Hippocampal formation (tissue), 2 donors: ENCODE measurements around the gene SMC4.
"Not testable (repeated sequence)": the region's sequence is repeated elsewhere in the genome, so short reads cannot be mapped to it uniquely, and the experiment has no call there.

Experiments used
- DNase-seq, 2 donors: peaks; one replicate each; lab custom pipeline; 2025; lab: John Stamatoyannopoulos, UW

SMC4 gene

DNA sequence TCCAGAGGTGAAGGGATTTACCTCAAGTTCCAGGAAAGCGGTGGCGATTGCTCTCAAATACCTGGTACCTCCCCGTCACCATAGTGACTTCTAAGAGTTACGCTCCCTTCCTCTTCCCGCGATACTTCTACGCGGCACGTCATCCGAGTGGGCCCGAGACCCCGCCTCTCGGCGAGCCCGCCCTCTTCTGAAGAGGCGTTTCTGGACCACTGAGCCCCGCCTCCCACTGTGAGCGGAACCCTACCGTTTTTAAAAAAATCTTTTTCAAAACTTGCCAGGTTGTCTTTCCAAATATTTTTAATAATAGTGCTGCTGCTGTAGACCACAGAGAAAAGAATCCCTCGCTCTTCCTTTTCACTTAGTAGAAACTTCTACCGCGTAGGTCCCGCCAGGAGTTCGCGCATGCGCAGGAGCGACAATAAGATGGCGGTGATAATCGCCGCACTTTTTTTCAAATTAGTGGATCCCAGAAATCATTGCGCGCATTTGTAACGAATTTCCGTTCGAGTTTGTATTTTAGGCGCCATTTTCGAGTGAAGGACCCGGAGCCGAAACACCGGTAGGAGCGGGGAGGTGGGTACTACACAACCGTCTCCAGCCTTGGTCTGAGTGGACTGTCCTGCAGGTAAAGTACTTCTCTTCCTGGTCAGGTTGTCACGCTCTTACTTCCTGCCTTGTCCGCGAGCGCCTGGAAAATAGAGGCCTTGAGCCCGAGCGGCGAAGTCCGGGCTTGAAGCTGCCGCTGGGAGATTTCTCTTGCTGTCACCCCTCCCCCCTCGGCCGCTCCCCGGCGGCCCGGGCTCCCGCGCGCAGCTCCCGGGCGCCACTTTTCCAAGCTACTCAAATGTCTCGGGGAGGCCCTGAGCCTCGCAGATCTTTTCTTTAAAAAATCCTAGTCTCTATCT is at the start of gene SMC4, which contains the start of gene IFT80:
SMC4 (plus strand) TSS at position 526 of the 905 bp plus-strand sequence. CDS start 1,177 bp downstream, outside the sequence.
IFT80 (minus strand) TSS at position 101 of the 905 bp plus-strand sequence. CDS start 14,625 bp downstream, outside the sequence.
- peak; percentile 83 to 95 for DNase-seq

DNA sequence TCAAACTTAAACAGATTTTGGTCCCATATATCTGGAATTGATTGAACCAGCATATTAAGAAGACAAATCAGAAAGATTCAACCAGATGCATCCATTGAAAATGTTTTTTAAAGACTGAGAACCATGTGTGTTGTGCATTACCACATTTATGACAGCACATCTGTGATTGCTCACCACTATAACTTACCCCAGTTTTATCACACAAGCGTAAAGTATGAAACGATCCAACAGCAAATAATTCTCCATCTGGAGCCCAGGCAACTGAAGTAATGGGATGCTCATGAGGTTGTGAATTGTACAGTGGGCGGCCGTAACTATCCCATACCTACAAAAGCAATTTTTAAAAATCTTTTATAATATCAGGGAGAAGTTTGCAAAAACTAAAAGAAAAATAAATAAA is 43.6 kb upstream of the SMC4 start:
- DNase-seq, result no peak

DNA sequence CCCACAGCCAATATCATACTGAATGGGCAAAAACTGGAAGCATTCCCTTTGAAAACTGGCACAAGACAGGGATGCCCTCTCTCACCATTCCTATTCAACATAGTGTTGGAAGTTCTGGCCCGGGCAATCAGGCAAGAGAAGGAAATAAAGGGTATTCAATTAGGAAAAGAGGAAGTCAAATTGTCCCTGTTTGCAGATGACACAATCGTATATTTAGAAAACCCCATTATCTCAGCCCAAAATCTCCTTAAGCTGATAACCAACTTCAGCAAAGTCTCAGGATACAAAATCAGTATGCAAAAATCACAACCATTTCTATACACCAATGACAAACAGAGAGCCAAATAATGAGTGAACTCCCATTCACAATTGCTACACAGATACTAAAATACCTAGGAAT is 36.6 kb upstream of the SMC4 start:
- DNase-seq, result not testable (repeated sequence)

DNA sequence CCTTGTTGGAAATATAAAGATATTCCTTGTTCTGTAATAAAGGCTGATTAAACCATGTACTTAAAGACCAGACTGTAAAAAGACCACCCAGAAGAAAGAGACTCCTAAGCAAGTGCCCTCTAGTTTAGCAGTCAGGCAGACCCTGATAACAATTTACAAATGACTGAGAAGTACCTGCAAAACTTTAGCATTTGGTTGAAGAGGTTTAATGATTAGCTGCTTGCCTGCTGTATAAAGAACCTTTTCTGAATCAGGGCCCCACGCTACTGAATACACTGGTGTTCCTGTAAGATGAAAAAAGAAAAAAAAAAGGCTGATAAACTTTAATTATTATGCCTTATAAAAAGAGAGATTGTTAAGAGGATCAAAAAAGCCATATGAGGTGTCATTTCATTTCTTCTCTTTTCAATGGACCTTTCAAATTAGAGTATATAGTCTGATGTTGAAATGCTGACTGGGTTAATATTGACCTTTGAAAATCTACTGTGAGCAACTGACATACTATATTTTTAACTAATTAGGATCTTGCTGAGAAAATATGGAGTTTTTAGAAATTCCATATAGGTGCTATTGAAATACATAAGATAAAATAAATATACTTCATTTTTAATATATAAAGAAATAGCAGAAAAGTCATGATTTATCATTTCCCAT is 33.5 kb upstream of the SMC4 start:
- no peak for DNase-seq

DNA sequence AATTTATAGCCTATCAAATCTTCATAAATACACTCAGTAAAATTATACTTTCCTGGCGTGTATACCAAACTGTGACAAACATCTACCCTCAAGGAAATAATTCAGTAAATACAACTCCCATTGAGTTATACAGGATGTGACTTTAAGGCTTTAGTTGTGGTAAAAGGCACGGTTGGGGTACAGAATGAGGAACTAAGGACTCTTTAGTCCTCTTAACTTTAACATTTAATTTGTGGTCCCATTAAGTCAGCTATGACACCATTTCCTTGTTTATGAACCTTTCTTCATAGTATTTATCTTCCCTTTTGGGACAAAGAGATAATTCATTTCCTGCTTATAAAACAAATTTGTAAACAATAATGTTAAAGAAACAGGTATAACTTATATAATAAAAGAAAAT is 30.6 kb upstream of the SMC4 start:
- no peak for DNase-seq

DNA sequence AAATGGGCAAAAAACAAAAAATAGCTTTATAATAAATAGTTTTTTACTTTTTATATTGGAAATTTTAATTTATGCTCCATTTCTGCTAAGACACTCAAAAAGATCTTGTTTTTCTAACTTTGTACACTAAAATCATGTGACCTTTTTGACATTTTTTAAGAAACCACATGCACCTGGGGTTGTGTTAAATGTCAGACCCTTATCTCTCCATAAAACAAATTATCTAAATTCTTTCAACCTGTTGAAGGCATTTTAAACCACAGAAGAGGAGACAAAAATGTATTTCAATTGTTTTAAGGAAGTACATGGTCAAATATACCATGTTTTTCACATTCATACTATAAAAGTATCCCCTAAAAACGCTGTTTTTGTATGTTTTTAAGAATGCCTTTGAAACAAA is 29.7 kb upstream of the SMC4 start:
- no peak for DNase-seq

DNA sequence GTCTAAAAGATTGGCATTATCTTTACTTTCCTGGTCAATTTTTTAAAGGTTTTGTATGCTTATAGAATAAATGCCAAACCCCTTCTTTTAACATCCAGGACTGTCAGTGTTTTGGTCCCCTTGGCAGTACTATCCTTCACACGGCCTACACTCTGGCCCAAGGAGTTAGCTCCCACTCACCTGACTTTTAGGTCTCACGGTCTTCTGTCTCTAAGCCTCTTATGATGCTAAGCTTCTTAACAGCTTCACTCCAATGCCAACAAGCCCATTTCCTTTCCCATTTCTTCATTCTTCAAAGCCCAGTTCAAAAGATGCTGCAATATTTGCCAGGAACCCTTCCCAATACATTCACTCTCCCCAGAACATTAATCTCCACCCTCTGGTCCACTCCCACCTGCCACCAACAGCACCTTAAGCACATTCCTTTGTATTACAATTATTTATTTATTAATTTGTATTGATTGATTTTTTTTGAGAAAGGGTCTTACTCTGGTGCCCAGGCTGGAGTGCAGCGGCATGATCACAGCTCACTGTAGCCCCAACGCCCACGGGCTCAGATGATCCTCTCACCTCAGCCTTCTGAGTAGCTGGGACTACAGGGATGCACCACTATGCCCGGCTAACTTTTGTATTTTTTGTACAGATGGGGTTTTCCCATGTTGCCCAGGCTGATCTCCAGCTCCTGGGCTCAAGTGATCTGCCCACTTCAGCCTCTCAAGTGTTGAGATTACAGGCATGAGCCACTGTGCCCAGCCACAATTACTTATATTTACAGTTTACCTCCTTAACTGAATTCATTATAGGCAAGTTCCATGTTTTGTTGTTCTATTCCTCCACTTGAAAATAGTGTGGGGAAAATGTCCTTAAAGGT is 28.2 kb upstream of the SMC4 start:
- no peak for DNase-seq

DNA sequence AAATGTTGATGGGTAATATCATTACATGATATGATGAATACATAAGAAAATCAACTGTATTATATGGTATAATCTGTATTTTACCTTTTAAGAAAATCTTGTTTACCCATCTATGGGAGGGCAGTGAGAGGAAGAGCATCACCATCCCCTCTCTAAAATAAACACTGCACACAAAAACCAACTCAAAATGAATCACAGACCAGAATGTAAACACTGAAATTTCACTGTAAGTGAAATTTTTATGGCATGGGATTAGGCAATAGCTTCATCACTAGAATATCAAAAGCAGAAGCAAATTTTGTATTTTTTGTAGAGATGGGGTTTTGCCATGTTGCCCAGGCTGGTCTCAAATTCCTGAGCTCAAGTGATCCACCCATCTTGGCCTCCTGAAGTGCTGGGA is 26.7 kb upstream of the SMC4 start:
- no peak for DNase-seq

DNA sequence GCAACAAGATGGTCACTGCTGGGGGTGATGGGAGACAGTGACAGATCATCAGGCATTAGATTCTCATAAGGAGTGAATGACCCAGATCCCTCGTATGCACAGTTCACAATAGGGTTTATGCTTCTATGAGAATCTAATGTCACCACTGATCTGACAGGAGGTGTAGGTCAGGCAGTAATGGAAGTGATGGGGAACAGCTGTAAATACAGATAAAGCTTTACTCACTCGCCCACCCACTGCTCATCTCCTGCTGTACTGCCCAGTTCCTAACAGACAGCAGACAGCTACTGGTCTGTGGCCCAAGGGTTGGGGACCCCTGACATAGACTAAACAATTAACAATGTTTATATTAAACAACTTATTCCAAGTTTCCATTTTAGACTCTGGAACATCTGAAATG is 25.8 kb upstream of the SMC4 start:
- no peak for DNase-seq

DNA sequence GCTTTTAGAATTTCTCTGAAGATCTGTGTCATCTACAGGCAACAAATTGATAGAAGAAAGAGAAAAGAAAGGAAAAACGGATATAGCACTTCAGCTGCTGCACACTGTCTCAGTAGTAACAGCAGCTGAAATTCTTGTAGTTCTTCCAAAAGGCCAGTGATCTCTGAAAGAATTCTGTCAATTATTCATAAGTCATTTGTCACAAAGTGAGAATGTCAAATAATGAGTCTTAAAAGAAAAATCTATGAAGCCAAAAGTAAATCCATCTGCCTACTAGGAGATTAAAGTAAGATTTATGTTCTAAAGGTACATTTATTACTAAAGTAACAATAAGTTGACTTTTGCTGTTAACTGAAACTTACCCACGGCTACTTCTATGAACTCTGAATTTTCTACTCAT is 25.0 kb upstream of the SMC4 start:
- no peak for DNase-seq

DNA sequence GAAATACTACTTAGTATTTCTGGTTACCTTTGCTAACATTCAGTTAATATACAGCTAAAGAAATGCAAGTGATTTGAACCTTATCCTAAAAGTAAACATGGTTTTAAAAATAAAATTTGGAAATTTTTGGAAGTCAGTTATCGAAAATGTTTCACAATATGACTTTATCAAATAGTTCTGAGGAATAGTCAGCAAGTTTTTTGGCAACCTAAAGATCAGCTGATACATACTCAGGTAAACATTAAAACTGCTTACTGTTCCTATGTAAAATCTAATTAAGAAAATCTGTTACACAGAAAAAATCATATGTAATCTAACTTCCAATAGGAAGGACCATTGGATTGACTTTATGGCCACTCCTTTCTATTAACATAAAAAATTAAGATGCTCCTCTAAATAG is 24.5 kb upstream of the SMC4 start:
- no peak for DNase-seq

DNA sequence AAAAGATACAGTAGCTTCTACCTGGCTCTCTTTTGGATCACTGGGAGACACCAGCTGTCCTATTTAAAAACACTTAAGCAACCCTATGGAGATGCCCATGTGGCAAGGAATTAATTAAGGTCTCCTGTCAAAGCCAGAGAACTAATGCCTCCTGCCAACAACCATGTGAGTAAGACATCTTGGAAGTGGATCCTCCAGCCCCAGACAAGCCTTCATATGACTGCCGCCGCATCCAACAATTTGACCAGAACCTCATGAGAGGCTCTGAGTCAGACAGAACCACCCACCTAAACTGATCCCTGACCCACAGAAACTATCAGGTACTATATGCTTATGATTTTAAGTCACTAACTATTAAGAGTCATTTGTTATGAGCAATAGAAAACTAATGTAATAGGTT is 22.8 kb upstream of the SMC4 start:
- DNase-seq, result no peak

DNA sequence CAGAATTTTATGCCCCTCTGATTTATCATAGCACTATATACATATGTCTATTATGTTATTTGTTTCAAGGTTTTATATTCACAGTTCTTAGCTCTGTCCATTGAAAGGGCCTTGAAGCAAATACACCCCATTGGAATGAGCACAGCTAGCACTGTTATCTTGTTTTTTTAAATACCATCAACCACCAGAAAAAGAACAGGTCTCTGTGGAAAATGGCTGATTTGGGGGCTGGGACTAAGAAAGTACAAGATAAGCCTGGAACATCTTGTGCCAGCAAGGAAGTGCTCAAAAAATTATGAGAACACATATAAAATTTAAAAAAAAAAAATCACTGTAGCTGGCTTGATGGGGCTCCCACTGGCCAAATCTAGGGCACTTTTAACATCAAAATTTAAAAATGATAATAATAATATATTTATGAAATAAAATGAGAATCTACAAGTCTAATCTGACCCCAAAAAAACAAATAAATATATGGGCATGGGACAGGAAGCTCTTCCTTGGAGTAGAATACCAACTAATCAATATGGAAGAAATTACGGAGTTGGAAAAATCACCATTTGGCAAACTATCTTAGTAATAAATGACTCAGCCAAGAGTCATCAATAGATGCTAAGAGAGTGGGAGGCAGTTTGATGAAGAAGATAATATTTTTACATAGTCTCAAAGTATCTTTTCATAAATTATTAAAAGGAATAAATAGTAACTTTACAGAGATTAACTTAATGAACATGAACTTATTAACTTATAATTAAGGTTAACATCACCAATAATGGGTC is 20.9 kb upstream of the SMC4 start:
- no peak for DNase-seq

DNA sequence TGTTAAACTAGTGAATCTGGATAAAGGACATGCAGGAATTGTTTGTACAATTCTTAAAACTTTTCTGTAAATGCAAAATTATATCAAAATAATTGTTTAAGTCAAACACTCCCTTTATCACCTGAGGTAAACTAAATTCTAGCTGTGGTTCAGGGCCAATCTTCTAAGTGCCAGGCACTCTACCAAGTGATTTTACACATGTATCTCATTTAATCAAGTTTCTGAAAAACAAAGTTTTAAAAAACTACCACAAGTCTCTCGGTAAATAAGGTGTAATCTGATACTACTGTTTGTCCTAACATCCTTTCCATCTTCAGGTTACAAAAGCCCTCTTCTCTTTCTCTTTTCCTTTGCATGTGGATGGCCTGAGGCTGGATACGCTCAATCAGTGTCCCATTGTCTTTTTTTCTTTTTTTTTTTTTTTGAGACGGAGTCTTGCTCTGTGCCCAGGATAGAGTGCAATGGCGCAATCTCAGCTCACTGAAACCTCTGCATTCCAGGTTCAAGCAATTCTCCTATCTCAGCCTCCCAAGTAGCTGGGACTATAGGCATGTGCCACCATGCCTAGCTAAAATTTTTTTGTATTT is 19.7 kb upstream of the SMC4 start:
- DNase-seq, result no peak

DNA sequence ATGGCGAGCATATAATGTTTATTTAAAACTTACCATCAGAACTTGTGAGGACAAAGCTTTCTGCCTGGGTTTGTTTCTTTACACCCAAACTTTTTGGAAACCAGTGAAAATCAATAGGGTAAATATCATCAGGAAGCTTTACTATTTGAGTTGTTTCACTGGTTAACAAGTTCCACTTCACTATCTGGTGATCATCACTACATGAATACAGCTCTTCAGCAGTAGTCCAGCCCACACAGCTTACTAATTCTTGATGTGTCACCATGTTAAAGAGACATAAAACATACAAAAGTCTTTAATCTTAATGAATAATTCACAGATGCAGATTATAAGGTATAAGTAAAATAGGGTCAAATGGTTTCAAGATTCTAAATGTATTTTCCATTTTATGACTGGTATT is 18.0 kb upstream of the SMC4 start:
- DNase-seq, result no peak

DNA sequence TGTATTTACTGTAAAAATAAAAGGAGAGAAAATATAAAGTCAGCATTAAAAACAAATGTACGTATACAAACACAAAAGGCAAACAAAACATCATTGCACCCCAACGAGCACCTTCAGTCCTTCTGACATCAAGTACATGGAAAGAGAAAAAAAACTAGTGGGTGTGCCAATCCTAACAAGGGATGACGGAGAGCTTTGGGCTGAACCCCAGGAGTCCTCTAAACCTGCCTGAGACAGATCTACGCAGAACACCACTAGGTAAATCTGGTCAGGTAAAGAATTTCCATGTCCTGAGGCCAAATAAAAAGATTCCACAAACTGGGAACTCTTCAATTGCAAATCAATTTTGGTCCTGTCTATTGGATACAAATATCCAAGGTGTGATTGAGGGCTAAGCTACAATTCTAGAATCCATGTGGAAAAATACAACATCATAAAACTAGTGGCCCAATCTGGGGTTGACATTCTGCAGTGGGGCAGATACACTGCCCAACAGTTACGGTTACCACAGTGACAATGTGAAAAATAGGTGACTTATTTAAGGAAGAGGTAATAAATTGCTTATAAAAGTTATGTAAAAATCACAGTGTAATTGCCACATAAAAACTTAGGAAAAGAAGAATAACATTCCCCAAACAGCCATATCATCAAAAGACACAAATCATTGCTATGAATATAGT is 14.7 kb upstream of the SMC4 start:
- no peak for DNase-seq

DNA sequence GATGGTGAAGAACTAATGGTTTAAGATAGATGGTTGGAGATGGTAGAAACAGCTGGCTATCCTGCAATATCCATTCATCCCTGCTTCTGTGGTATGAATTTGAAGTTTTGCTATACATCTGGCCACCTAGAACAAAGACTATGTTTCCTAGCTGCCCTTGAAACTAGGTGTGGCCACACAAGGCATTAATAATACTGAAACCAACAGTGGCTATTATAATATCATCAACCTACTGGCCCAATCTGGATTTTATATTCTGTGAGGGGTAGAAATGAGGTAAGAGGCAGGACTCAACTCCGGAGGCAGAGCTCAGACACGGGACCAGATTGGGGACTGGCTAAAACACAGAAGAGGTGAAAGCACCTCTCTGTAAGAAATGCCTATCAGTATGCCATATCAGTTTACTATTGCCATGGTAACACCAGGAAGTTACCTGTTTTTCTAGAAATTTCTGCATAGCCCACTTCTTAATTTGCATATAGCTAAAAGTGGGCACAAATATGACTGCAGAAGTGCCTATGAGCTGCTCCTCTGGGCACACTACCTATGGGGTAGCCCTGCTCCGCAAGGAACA is 8.8 kb upstream of the SMC4 start:
- DNase-seq, result no peak

DNA sequence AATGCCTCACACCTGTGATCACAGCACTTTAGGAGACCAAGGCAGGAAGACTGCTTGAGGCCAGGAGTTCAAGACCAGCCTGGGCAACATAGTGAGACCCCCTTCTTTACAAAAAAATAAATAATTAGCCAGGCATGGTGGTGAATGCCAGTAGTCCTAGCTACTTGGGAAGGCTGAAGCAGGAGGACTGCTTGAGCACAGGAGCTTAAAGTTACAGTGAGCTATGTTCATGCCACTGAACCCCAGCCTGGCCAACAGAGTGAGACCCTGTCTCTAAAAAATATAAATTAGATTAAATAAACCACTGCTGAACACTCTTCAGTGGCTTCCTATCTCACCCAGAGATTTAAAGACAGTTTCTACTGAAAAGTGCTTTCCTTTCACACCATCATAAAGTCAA is 6.7 kb upstream of the SMC4 start:
- DNase-seq, result no peak

DNA sequence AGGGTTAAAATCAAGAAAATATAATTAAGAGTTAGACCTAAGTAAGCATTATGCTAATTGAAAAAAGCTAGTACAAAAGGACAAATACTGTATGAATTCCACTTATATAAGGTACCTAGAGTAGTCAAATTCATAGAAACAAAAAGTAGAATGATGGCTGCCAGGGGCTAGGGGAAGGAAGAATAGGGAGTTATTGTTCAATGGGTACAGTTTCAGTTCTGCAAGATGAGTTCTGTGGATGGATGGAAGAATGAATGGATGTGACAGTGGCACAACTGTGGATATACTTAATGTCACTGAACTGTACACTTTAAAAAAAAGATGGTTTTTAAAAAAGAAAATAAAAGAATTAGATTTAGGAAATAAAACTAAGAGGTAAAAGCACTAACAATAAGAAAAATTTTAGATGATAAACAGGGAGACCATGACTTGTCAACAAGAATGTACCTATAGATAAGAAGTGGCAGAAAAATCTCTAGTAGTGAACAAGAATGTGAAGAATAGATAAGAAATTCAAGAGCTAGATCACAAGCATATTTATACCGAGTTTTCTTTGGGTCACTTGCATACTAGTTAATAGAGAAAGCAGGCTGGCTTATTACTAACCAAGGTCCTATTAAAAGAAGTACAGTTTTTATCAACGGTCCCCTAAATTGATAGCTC is 6.0 kb upstream of the SMC4 start:
- no peak for DNase-seq

DNA sequence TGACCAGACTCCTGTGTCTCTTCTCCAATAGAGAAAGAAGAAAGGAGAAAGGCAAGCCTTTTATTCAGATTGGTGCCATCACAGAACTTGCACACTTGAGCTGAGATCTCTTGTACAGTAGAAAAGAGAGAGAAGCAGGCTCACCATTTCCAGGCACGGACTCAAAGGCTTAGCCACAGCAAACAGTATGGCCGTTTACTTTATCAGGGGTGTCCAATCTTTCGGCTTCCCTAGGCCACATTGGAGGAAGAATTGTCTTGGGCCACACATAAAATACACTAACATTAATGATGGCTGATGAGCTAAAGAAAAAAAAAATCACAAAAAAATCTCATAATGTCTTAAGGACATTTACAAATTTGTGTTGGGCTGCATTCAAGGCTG is 5.4 kb upstream of the SMC4 start:
- DNase-seq, result no peak
